ENCODE measurements around the gene GNAS-AS1.

GNAS-AS1 gene

GRCh38 chr20:58802061-58802460, 48.6 kb downstream of the GNAS-AS1 start:
- no peak for DNase-seq

- no peak for DNase-seq
These were observed 50.4 kb downstream of the GNAS-AS1 start for GRCh38 chr20:58800134-58800871.

GRCh38 chr20:58797371-58798338, 53.0 kb downstream of the GNAS-AS1 start:
- no peak for DNase-seq

GRCh38 chr20:58795923-58796245, 54.8 kb downstream of the GNAS-AS1 start:
- DNase-seq, result no peak

GRCh38 chr20:58795181-58795922, 55.4 kb downstream of the GNAS-AS1 start:
- no peak for DNase-seq

GRCh38 chr20:58794510-58795180, 56.1 kb downstream of the GNAS-AS1 start:
- no peak for DNase-seq

GRCh38 chr20:58793512-58794420, 56.9 kb downstream of the GNAS-AS1 start:
- DNase-seq, result no peak

- DNase-seq, result no peak
These were observed 58.3 kb downstream of the GNAS-AS1 start for GRCh38 chr20:58792426-58792825.

- no peak for DNase-seq
These were observed 59.4 kb downstream of the GNAS-AS1 start for GRCh38 chr20:58791286-58791685.

- DNase-seq, result no peak
These were observed 60.2 kb downstream of the GNAS-AS1 start for GRCh38 chr20:58790454-58790853.

- no peak for DNase-seq
These were observed 61.7 kb downstream of the GNAS-AS1 start for GRCh38 chr20:58788896-58789544.

GRCh38 chr20:58787211-58788005, 63.3 kb downstream of the GNAS-AS1 start:
- DNase-seq, result no peak

- DNase-seq, result no peak
These were observed 66.2 kb downstream of the GNAS-AS1 start for GRCh38 chr20:58784321-58785074.

- DNase-seq, result no peak
These were observed 67.1 kb downstream of the GNAS-AS1 start for GRCh38 chr20:58783511-58784011.

GRCh38 chr20:58781138-58781537, 69.6 kb downstream of the GNAS-AS1 start:
- DNase-seq, result no peak

GRCh38 chr20:58778760-58779159, 71.9 kb downstream of the GNAS-AS1 start:
- DNase-seq, result peak; percentile 12

- no peak for DNase-seq
These were observed 73.0 kb downstream of the GNAS-AS1 start for GRCh38 chr20:58777657-58778056.

GRCh38 chr20:58776109-58776508, 74.6 kb downstream of the GNAS-AS1 start:
- DNase-seq, result no peak

GRCh38 chr20:58775371-58775770, 75.3 kb downstream of the GNAS-AS1 start:
- DNase-seq, result no peak
